ENCODE data around the gene KDF1. TPM values are rescaled to one million over a fixed set of nuclear protein-coding genes. Genes with fewer than 3 reads are reported as not detected.
"Not testable (repeated sequence)": the region's sequence is repeated elsewhere in the genome, so short reads cannot be mapped to it uniquely, and the experiment has no call there.

Gene KDF1
- total RNA-seq, 1 experiment from 2014 or later: 14.4 TPM

- no peaks in the 10 kb centered on the region for H3K27me3 ChIP-seq (ENCODE audit: control insufficient read depth, insufficient read depth, low read length)
Measured at GRCh38 chr1:26951821-26952497, 8.3 kb downstream of the KDF1 start.

GRCh38 chr1:26951216-26951615 lies 9.1 kb downstream of the KDF1 start:
- no peak overlapping the region for H3K4me3 ChIP-seq (ENCODE audit: insufficient read depth, low read depth, low read length)
- peaks cover 14% of the 10 kb centered on the region for H3K36me3 ChIP-seq (replicated peaks; ENCODE audit: control insufficient read depth, insufficient read depth, low read length)
- no peaks in the 10 kb centered on the region for H3K27me3 ChIP-seq (ENCODE audit: control insufficient read depth, insufficient read depth, low read length)
- DNase-seq: no peak

More at GRCh38 chr1:26951821-26952497, 8.3 kb downstream of the KDF1 start:
- Histone ChIP-seq H3K4me3 (ENCODE audit: insufficient read depth, low read depth, low read length) (no peak overlapping the region), H3K36me3 (replicated peaks; ENCODE audit: control insufficient read depth, insufficient read depth, low read length) (peaks cover 13% of the 10 kb centered on the region)
- DNase-seq: no peak

- H3K27me3 ChIP-seq (ENCODE audit: control insufficient read depth, insufficient read depth, low read length): no peaks in the 10 kb centered on the region
- no peak for DNase-seq
- peaks cover 19% of the 10 kb centered on the region for H3K36me3 ChIP-seq (replicated peaks; ENCODE audit: control insufficient read depth, insufficient read depth, low read length)
- H3K4me3 ChIP-seq (ENCODE audit: insufficient read depth, low read depth, low read length): no peak overlapping the region
Measured at GRCh38 chr1:26950602-26951001, 9.7 kb downstream of the KDF1 start.

- no peaks in the 10 kb centered on the region for H3K27me3 ChIP-seq (ENCODE audit: control insufficient read depth, insufficient read depth, low read length)
- DNase-seq: no peak
- peaks cover 26% of the 10 kb centered on the region for H3K36me3 ChIP-seq (replicated peaks; ENCODE audit: control insufficient read depth, insufficient read depth, low read length)
- no peak overlapping the region for H3K4me3 ChIP-seq (ENCODE audit: insufficient read depth, low read depth, low read length)
Measured at GRCh38 chr1:26949926-26950319, 10.3 kb downstream of the KDF1 start.

- Histone ChIP-seq H3K36me3 (replicated peaks; ENCODE audit: control insufficient read depth, insufficient read depth, low read length) (peaks cover 26% of the 10 kb centered on the region), H3K4me3 (ENCODE audit: insufficient read depth, low read depth, low read length) (no peak overlapping the region), H3K27me3 (ENCODE audit: control insufficient read depth, insufficient read depth, low read length) (no peaks in the 10 kb centered on the region)
- DNase-seq: no peak
Measured at GRCh38 chr1:26949266-26949925, 10.9 kb downstream of the KDF1 start.

DNA sequence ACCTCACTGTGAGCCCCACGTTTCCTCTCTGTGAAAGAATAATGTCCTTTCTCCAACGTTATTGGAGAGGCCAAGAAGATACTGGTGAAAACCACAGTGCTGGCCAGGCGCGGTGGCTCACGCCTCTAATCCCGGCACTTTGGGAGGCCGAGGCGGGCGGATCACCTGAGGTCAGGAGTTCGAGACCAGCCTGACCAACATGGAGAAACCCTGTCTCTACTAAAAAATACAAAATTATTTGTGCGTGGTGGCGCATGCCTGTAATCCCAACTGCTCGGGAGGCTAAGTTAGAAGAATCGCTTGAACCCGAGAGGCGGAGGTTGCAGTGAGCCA lies 11.6 kb downstream of the KDF1 start:
- peaks cover 30% of the 10 kb centered on the region for H3K36me3 ChIP-seq (replicated peaks; ENCODE audit: control insufficient read depth, insufficient read depth, low read length)
- not testable (repeated sequence) for H3K27me3 ChIP-seq (ENCODE audit: control insufficient read depth, insufficient read depth, low read length); DNase-seq; H3K4me3 ChIP-seq (ENCODE audit: insufficient read depth, low read depth, low read length)

DNA sequence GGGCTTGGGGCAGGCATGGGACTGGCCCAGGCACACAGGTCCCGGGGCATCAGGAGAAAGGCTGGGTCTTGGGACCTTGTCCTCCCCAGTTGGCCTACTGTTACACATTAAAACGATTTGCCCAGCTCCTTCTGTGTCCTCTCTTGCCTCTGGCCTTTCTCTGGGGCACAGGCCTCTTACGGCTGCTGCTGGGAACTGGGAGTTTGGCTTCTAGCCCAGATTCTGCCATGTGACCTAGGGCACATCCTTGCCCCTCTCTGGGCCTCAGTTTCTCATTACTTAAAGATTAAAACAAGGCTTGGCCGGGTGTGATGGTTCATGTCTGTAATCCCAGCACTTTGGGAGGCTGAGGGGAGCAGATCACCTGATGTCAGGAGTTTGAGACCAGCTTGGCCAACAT lies 14.0 kb downstream of the KDF1 start:
- Histone ChIP-seq H3K27me3 (ENCODE audit: control insufficient read depth, insufficient read depth, low read length) (no peaks in the 10 kb centered on the region), H3K4me3 (ENCODE audit: insufficient read depth, low read depth, low read length) (no peak overlapping the region), H3K36me3 (replicated peaks; ENCODE audit: control insufficient read depth, insufficient read depth, low read length) (peaks cover 47% of the 10 kb centered on the region)
- no peak for DNase-seq

DNA sequence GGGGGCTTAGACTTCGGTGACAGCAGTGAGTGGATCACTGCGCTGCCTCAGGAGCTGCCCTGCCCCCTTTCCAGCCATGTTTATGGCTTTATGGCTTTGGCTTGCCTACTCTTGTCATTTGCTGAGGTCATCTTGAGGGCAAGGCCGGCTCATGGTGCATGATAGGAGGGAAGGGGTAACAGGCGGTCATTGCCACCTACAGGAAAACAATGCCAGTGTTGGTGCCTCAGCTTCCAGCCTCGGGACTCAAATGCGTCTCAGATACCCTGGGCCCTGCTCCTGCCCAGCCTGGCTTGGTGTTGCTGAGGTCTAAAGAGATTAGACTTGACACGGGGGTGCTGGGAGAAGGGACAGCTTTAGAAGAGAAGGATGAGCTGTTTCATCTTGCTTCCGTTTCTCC lies 14.5 kb downstream of the KDF1 start:
- peaks cover 45% of the 10 kb centered on the region for H3K36me3 ChIP-seq (replicated peaks; ENCODE audit: control insufficient read depth, insufficient read depth, low read length)
- DNase-seq: no peak
- H3K27me3 ChIP-seq (ENCODE audit: control insufficient read depth, insufficient read depth, low read length): no peaks in the 10 kb centered on the region
- H3K4me3 ChIP-seq (ENCODE audit: insufficient read depth, low read depth, low read length): no peak overlapping the region

GRCh38 chr1:26945138-26945537 lies 15.1 kb downstream of the KDF1 start:
- no peak for DNase-seq
- Histone ChIP-seq H3K36me3 (replicated peaks; ENCODE audit: control insufficient read depth, insufficient read depth, low read length) (peaks cover 44% of the 10 kb centered on the region), H3K27me3 (ENCODE audit: control insufficient read depth, insufficient read depth, low read length) (no peaks in the 10 kb centered on the region), H3K4me3 (ENCODE audit: insufficient read depth, low read depth, low read length) (no peak overlapping the region)

DNA sequence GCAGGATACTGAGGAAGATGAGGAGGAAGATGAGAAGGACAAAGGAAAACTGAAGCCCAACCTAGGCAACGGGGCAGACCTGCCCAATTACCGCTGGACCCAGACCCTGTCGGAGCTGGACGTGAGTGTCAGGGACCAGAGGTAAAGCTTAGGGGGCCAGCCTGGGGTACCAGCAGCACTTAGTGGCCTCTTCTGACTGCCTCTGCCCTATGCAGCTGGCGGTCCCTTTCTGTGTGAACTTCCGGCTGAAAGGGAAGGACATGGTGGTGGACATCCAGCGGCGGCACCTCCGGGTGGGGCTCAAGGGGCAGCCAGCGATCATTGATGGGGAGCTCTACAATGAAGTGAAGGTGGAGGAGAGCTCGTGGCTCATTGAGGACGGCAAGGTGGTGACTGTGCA lies 17.6 kb downstream of the KDF1 start:
- no peak for DNase-seq
- H3K4me3 ChIP-seq (ENCODE audit: insufficient read depth, low read depth, low read length): no peak overlapping the region
- H3K27me3 ChIP-seq (ENCODE audit: control insufficient read depth, insufficient read depth, low read length): no peaks in the 10 kb centered on the region
- H3K36me3 ChIP-seq (replicated peaks; ENCODE audit: control insufficient read depth, insufficient read depth, low read length): peaks cover 38% of the 10 kb centered on the region

DNA sequence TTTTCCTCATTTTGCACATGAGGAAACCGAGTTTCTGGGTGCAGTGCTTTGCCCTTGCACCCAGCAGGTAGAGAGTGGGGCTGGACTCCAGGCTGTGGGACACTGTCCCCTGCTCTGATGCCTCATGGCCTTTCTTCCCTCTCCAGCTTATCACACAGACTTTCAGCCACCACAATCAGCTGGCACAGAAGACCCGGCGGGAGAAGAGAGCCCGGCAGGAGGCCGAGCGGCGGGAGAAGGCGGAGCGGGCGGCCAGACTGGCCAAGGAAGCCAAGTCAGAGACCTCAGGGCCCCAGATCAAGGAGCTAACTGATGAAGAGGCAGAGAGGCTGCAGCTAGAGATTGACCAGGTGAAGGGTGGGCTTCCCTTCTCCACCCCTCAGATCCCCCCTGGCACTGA lies 19.0 kb downstream of the KDF1 start:
- no peak overlapping the region for H3K4me3 ChIP-seq (ENCODE audit: insufficient read depth, low read depth, low read length)
- H3K36me3 ChIP-seq (replicated peaks; ENCODE audit: control insufficient read depth, insufficient read depth, low read length): peaks cover 38% of the 10 kb centered on the region
- DNase-seq: no peak
- no peaks in the 10 kb centered on the region for H3K27me3 ChIP-seq (ENCODE audit: control insufficient read depth, insufficient read depth, low read length)

DNA sequence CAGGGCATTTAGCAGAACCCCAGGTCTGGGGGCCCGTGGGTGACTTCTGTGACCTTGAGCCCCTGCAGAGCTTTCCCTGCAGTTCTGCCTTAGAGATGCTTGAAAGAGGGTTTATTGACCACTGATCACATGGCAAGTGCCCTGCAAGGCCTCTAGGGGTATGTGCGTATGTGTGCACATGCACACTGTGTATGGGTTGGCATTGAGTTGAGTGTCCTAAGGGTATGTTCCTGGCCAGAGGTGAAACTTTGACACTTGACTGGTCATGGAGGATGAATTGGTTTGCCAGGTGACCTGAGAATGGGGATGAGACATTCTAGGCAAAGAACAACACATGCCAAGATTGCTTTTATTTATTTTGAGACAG lies 21.6 kb downstream of the KDF1 start:
- no peak for DNase-seq
- H3K36me3 ChIP-seq (replicated peaks; ENCODE audit: control insufficient read depth, insufficient read depth, low read length): peaks cover 23% of the 10 kb centered on the region
- no peaks in the 10 kb centered on the region for H3K27me3 ChIP-seq (ENCODE audit: control insufficient read depth, insufficient read depth, low read length)
- no peak overlapping the region for H3K4me3 ChIP-seq (ENCODE audit: insufficient read depth, low read depth, low read length)

GRCh38 chr1:26938004-26938658 lies 22.1 kb downstream of the KDF1 start:
- H3K36me3 ChIP-seq (replicated peaks; ENCODE audit: control insufficient read depth, insufficient read depth, low read length): peaks cover 19% of the 10 kb centered on the region
- DNase-seq: no peak
- no peak overlapping the region for H3K4me3 ChIP-seq (ENCODE audit: insufficient read depth, low read depth, low read length)

DNA sequence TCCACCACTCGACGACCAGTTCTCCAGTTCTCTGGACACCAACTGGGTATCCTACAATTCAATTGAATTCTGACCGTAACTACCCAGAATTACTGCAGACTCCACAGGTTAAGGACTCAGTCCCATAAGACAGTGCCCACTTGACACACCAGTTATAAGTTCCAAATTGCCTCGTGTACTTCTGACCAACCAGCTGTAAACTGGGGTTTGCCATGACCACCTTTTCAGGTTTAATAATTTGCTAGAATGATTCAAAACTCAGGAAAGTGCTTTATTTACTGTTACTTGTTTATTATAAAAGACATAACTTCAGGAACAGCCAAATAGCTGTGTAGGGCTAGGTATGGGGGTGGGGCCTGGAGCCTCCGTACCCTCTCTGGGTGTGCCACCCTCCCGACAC lies 23.4 kb downstream of the KDF1 start:
- Histone ChIP-seq H3K27me3 (ENCODE audit: control insufficient read depth, insufficient read depth, low read length) (no peaks in the 10 kb centered on the region), H3K36me3 (replicated peaks; ENCODE audit: control insufficient read depth, insufficient read depth, low read length) (peaks cover 9% of the 10 kb centered on the region), H3K4me3 (ENCODE audit: insufficient read depth, low read depth, low read length) (no peak overlapping the region)

More at GRCh38 chr1:26938004-26938658, 22.1 kb downstream of the KDF1 start:
- no peaks in the 10 kb centered on the region for H3K27me3 ChIP-seq (ENCODE audit: control insufficient read depth, insufficient read depth, low read length)

GRCh38 chr1:26932531-26932930 lies 27.7 kb downstream of the KDF1 start:
- DNase-seq: no peak
- Histone ChIP-seq H3K36me3 (replicated peaks; ENCODE audit: control insufficient read depth, insufficient read depth, low read length) (peaks cover 8% of the 10 kb centered on the region), H3K4me3 (ENCODE audit: insufficient read depth, low read depth, low read length) (no peak overlapping the region), H3K27me3 (ENCODE audit: control insufficient read depth, insufficient read depth, low read length) (no peaks in the 10 kb centered on the region)

More for the DNA sequence above, 23.4 kb downstream of the KDF1 start:
- DNase-seq: no peak

All from H7 (cell line).